DND-41 (cell line): ENCODE results near the gene ATG2A.

Experiments
- ATAC-seq: fragments of 200-7000 bp; cut with Tn5 transposase; 3 replicates; pipeline ENCODE4 v1.9.1; 2021; ENCODE audit warnings: low read depth; ENCODE audit not compliant: insufficient read depth
- DNase-seq: peaks from one replicate; pipeline ENCODE4 v3.0.0-alpha.2; 2020
- H2AFZ ChIP-seq: 2 replicates; pipeline ENCODE4 v1.6.0; 2012; ENCODE audit warnings: low read depth, low read length
- H3K27ac ChIP-seq: 2 replicates; pipeline ENCODE4 v1.5.1; 2012; ENCODE audit warnings: low read length, inconsistent platforms
- H3K27me3 ChIP-seq: fragments of 200-600 bp; sonication (generic); 2 replicates; pipeline ENCODE4 v1.6.0; 2012; ENCODE audit warnings: low read length, mild to moderate bottlenecking, inconsistent platforms; ENCODE audit not compliant: insufficient read depth, poor library complexity
- H3K36me3 ChIP-seq: 2 replicates; pipeline ENCODE4 v1.5.1; 2012; ENCODE audit warnings: low read length, inconsistent platforms; ENCODE audit not compliant: insufficient read depth
- H3K4me1 ChIP-seq: 2 replicates; pipeline ENCODE4 v1.5.1; 2012; ENCODE audit warnings: mild to moderate bottlenecking, low read length; ENCODE audit not compliant: insufficient read depth
- H3K4me2 ChIP-seq: 2 replicates; pipeline ENCODE4 v1.6.0; 2012; ENCODE audit warnings: mild to moderate bottlenecking, moderate library complexity, low read length, inconsistent platforms; ENCODE audit not compliant: insufficient read depth
- H3K4me3 ChIP-seq, 2 experiments: fragments of 200-600 bp in 1 of 2; shearing (Covaris generic) in 1 of 2; 2 replicates each; pipeline ENCODE4 v1.5.1; 2012 to 2016; ENCODE audit warnings: inconsistent platforms in 2 of 2, low read length in 2 of 2, mild to moderate bottlenecking in 2 of 2, low read depth in 1 of 2, moderate library complexity in 1 of 2
- H3K79me2 ChIP-seq: 2 replicates; pipeline ENCODE4 v1.6.0; 2012; ENCODE audit warnings: low read length, inconsistent platforms; ENCODE audit not compliant: insufficient read depth
- H3K9ac ChIP-seq: 2 replicates; pipeline ENCODE4 v1.6.0; 2012; ENCODE audit warnings: low read depth, mild to moderate bottlenecking, inconsistent platforms, low read length, moderate library complexity
- H3K9me3 ChIP-seq: 2 replicates; pipeline ENCODE4 v1.5.1; 2012; ENCODE audit warnings: low read length, moderate library complexity, mild to moderate bottlenecking, inconsistent platforms; ENCODE audit not compliant: insufficient read depth, severe bottlenecking
- H4K20me1 ChIP-seq: 2 replicates; pipeline ENCODE4 v1.6.0; 2012; ENCODE audit warnings: low read length; ENCODE audit not compliant: insufficient read depth
- CTCF ChIP-seq: IDR thresholded peaks from 2 replicates; pipeline ENCODE4 v1.5.1; 2012; ENCODE audit warnings: borderline replicate concordance, low read length, moderate library complexity, mild to moderate bottlenecking; ENCODE audit not compliant: poor library complexity, severe bottlenecking; ENCODE audit errors: extremely low read depth
- EZH2 ChIP-seq: IDR thresholded peaks from 3 replicates; pipeline ENCODE4 v1.6.1; 2012; ENCODE audit warnings: borderline replicate concordance, low read depth, mild to moderate bottlenecking, moderate library complexity, low read length, inconsistent platforms; ENCODE audit not compliant: severe bottlenecking

ATG2A gene

GRCh38 chr11:64959498-64959897, 42.5 kb upstream of the ATG2A start:
- TF ChIP-seq EZH2 (no peak), CTCF (no peak)
- ATAC-seq (no peak), DNase-seq (no peak)
- Histone ChIP-seq H3K79me2 (no peaks in the 10 kb centered on the region), H3K27me3 (peaks cover 8% of the 10 kb centered on the region), H3K4me3 (no peak overlapping the region), H3K27ac (no peak overlapping the region), H3K36me3 (no peaks in the 10 kb centered on the region), H2AFZ (no peak overlapping the region), H3K9me3 (no peaks in the 10 kb centered on the region), H4K20me1 (no peaks in the 10 kb centered on the region), H3K4me2 (no peak overlapping the region), H3K4me1 (no peaks in the 10 kb centered on the region), H3K9ac (no peak overlapping the region)

- TF ChIP-seq EZH2 (no peak), CTCF (no peak)
- Histone ChIP-seq H3K27ac (no peak overlapping the region), H3K9me3 (no peaks in the 10 kb centered on the region), H3K9ac (no peak overlapping the region), H3K27me3 (peaks cover 28% of the 10 kb centered on the region), H3K36me3 (no peaks in the 10 kb centered on the region), H3K4me2 (no peak overlapping the region), H4K20me1 (no peaks in the 10 kb centered on the region), H3K4me1 (no peaks in the 10 kb centered on the region), H2AFZ (no peak overlapping the region), H3K79me2 (no peaks in the 10 kb centered on the region), H3K4me3 (no peak overlapping the region)
- no peak for ATAC-seq
- no peak for DNase-seq
Observed at GRCh38 chr11:64954201-64954600, 37.2 kb upstream of the ATG2A start.

- Histone ChIP-seq H3K27me3 (peaks cover 28% of the 10 kb centered on the region), H3K4me3 (no peak overlapping the region), H3K27ac (no peak overlapping the region), H3K4me2 (no peak overlapping the region), H3K36me3 (no peaks in the 10 kb centered on the region), H4K20me1 (no peaks in the 10 kb centered on the region), H3K4me1 (no peaks in the 10 kb centered on the region), H2AFZ (no peak overlapping the region), H3K9ac (no peak overlapping the region), H3K9me3 (no peaks in the 10 kb centered on the region), H3K79me2 (no peaks in the 10 kb centered on the region)
- DNase-seq (no peak), ATAC-seq (no peak)
- no peak for TF ChIP-seq EZH2
- no peak for TF ChIP-seq CTCF
Observed at GRCh38 chr11:64951529-64951928, 34.5 kb upstream of the ATG2A start.
